NCI-H82 treated with DMSO at 0.1 percent for 48 hours (cell line): ENCODE results near the gene BANK1.

Experiments used
- DNase-seq: peaks from one replicate; lab custom pipeline; 2025; ENCODE audit not compliant: unreplicated experiment; lab: John Stamatoyannopoulos, UW

Gene BANK1

GRCh38 chr4:101818362-101818761 is 27.8 kb downstream of the BANK1 start:
- no peak for DNase-seq

- no peak for DNase-seq
These were observed 33.3 kb downstream of the BANK1 start for GRCh38 chr4:101823864-101824263.

GRCh38 chr4:101824500-101824899 is 34.0 kb downstream of the BANK1 start:
- no peak for DNase-seq

GRCh38 chr4:101825953-101826352 is 35.4 kb downstream of the BANK1 start:
- no peak for DNase-seq

GRCh38 chr4:101831816-101832215 is 41.3 kb downstream of the BANK1 start:
- DNase-seq, result no peak

GRCh38 chr4:101833480-101833879 is 43.0 kb downstream of the BANK1 start:
- DNase-seq, result no peak

GRCh38 chr4:101835121-101835904 is 44.8 kb downstream of the BANK1 start:
- DNase-seq, result no peak

- no peak for DNase-seq
These were observed 52.5 kb downstream of the BANK1 start for GRCh38 chr4:101843054-101843453.

GRCh38 chr4:101846550-101846949 is 56.0 kb downstream of the BANK1 start:
- DNase-seq, result no peak

- no peak for DNase-seq
These were observed 60.2 kb downstream of the BANK1 start for GRCh38 chr4:101850698-101851097.

GRCh38 chr4:101851672-101852071 is 61.1 kb downstream of the BANK1 start:
- DNase-seq, result no peak

- DNase-seq, result no peak
These were observed 62.5 kb downstream of the BANK1 start for GRCh38 chr4:101853028-101853427.

- no peak for DNase-seq
These were observed 63.2 kb downstream of the BANK1 start for GRCh38 chr4:101853691-101854090.

GRCh38 chr4:101855239-101855638 is 64.7 kb downstream of the BANK1 start:
- DNase-seq, result no peak

- DNase-seq, result no peak
These were observed 65.6 kb downstream of the BANK1 start for GRCh38 chr4:101856149-101856548.

GRCh38 chr4:101857176-101857575 is 66.6 kb downstream of the BANK1 start:
- DNase-seq, result no peak

GRCh38 chr4:101858641-101859040 is 68.1 kb downstream of the BANK1 start:
- no peak for DNase-seq

- no peak for DNase-seq
These were observed 72.1 kb downstream of the BANK1 start for GRCh38 chr4:101862595-101862994.

- no peak for DNase-seq
These were observed 74.1 kb downstream of the BANK1 start for GRCh38 chr4:101864660-101865059.

- DNase-seq, result no peak
These were observed 75.1 kb downstream of the BANK1 start for GRCh38 chr4:101865501-101866062.

GRCh38 chr4:101870874-101871273 is 80.3 kb downstream of the BANK1 start:
- DNase-seq, result no peak

GRCh38 chr4:101871962-101872676 is 81.6 kb downstream of the BANK1 start:
- DNase-seq, result no peak
